Islet precursor cell (in vitro differentiated cells): ENCODE data around the gene CDC123.
"Not testable (repeated sequence)": the region's sequence is repeated elsewhere in the genome, so short reads cannot be mapped to it uniquely, and the experiment has no call there.

Source experiments
- DNase-seq: peaks from one replicate; pipeline ENCODE4 v3.0.0-alpha.2; 2018

Gene CDC123

GRCh38 chr10:12193193-12193592 is 2.8 kb upstream of the CDC123 start:
- no peak for DNase-seq

- no peak for DNase-seq
These were observed 1.2 kb upstream of the CDC123 start for GRCh38 chr10:12194752-12195271.

- no peak for DNase-seq
These were observed 746 bp upstream of the CDC123 start for GRCh38 chr10:12195281-12195602.

GRCh38 chr10:12196531-12197211 is 683 bp downstream of the CDC123 start:
- DNase-seq, result no peak

GRCh38 chr10:12198156-12198555 is 2.2 kb downstream of the CDC123 start:
- DNase-seq, result no peak

- DNase-seq, result no peak
These were observed 4.9 kb downstream of the CDC123 start for GRCh38 chr10:12200850-12201249.

- no peak for DNase-seq
These were observed 5.6 kb downstream of the CDC123 start for GRCh38 chr10:12201543-12201942.

DNA sequence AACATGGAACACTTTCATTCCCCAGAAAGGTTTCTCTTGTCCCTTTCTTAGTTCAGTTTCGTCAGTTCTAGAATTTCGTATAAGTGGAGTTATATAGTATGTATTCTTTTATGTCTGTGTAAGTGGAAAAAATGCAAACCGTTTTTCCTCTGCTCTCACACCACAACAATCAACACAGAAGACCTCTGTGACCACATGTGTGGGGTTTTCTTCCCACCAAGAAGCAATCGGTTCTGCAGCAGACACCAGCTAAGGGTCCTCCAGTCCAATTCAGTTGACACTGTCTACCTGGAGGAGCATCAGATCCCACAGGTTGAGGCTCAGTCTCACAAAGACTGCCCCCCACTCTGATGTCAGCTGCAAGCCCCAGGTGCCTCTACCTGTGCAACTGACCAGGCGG is 6.2 kb downstream of the CDC123 start:
- no peak for DNase-seq

DNA sequence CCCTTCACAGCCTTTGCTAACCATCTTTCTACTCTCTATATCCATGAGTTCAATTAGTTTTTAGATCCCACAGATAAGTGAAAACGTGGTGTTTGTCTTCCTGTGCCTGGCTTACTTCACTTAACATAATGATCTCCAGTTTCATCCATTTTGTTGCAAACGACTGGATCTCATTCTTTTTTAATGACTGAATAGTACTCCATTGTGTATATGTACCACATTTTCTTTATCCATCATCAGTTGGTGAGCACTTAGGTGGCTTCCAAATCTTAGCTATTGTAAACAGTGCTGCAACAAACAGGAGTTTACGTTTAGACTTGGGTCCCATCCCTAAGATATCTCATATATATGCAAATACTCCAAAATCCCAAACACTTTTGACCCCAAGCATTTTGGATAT is 9.1 kb downstream of the CDC123 start:
- DNase-seq, result no peak

DNA sequence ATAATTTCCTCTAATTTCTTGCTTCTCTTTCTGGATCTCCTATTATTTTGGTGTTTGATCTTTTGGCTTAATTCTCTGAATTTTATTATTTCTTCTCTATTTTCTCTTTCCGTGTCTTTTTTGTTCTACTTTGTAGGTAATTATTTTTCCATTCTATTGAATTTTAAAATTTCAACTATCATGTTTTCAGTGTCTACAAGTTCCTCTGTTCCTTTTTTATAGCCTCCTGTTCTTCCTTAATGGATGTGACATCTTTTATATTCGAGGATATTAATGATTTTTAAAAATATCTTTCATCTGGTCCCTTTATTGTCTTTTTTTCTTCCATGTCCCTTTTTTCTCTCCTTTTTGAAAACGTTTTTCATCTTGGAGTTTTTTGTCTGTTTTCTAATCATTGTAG is 11.1 kb downstream of the CDC123 start:
- DNase-seq, result no peak

- DNase-seq, result no peak
These were observed 12.5 kb downstream of the CDC123 start for GRCh38 chr10:12208460-12208859.

DNA sequence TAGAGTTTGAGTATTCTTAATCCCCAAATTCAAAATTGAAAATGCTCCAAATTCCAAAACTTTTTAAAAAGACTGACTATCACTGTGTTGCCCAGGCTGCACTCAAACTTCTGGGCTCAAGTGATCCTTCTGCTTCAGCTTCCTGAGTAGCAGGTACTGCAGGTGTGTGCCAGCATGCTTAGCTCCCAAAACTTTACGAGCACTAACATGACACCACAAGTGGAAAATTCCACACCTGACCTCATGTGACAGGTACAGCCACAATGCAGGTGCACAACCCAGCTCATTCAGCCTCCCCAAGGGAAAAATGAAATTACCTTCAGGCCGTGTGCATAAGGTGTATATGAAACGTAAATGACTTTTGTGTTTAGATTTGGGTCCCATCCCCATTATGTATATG is 16.5 kb downstream of the CDC123 start:
- DNase-seq, result no peak

- DNase-seq, result no peak
These were observed 17.6 kb downstream of the CDC123 start for GRCh38 chr10:12213621-12214020.

DNA sequence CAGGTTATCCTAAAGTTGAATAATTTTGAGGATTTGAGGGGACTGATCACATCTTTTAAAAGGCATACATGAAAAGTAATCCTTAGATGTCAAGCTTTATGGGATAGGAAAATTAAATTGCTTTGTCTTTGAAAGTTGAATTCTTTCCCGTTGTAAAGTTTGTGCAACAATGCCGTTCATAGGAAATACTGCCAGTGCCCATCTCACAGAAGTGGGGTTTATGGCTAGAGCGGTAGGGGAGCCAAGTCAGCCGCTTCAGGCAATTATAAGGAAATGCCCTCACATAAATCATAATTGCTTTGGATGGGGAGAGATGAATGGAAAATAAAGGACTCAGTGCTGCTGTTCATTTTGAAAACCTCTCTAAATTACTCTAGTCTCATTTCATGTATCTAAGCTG is 18.1 kb downstream of the CDC123 start:
- DNase-seq, result no peak

DNA sequence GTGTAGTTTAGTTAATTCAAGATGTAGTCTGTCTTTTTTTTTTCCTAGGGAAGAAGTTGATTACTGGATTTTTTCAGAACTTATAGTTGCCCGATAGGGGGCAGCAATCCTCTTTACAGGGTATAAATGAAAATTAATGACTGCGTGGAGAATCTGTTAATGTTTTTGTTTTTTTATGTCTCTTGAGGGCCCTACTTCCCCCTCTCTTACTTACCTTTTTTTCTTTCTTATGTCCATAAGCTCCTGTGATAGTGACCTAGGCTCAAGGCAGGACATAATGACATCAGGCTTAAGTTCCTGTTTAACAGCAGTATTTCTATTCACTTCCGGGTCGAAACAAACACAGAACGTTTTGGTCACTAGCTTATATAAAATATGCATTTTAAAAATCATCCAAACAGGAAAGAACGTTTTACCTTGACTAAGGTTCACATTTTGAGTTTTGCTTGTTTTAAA is 18.8 kb downstream of the CDC123 start:
- no peak for DNase-seq

DNA sequence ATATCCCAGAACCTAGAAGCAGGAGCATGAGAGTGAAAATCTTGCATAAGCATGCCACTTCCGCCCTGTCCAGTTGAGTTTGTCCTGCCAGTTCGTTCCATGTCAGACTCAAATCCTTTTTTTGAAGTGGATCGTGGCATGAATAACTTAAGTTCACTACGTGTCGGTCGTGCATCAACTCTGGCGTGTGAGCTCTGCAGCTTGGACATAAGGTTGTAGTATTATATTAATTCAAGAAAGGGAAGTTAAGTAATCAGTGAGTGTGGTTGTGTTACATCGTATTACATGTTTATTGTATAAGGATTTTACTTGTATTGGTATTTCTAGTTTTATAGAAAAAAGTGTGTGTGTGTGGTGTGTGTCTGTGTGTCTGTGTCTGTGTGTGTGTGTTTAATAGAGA is 23.0 kb downstream of the CDC123 start:
- DNase-seq, result no peak

DNA sequence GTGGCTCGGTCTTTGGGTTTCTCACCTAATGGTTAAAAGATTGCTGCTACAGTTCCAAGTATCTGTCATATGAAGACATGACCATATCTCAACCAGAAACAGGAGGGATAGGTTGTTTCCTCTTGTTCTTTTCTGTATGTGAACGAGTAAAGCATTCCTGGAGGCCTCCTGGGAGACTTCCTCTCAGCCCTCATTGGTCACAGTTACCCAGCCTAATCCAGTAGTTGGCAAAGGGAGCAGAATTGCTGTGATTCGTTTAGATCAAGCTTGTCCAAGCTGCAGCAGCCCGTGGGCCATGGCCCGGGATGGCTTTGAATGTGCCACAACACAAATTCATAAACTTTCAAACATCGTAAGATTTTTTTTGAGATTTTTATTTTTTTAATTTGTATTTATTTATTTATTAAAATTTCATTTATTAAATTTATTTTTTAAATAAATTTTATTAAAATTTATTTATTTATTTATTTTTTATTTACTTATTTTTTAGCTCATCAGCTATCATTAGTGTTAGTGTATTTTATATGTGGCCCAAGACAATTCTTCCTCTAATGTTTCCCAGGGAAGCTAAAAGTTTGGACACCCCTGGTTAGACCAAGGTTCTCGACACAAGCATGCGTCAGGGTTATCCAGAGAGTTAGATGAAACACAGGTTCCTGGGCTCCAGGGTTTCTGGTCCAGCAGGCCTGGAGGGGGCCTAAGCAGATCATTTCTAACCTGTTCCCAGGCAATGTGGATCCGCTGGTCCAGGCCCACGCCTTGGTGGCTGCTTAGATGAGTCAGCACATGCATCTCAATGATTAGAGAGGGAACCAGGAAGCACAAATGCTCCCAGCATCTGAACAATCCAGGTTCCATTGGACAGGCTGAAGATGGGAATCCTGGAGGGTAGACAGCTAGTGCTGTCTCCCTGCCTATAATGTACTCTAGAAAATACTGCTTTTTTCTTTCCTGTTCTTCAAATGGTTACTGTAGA is 25.6 kb downstream of the CDC123 start:
- DNase-seq, result peak; percentile 70

- DNase-seq, result no peak
These were observed 29.5 kb downstream of the CDC123 start for GRCh38 chr10:12225444-12225843.

DNA sequence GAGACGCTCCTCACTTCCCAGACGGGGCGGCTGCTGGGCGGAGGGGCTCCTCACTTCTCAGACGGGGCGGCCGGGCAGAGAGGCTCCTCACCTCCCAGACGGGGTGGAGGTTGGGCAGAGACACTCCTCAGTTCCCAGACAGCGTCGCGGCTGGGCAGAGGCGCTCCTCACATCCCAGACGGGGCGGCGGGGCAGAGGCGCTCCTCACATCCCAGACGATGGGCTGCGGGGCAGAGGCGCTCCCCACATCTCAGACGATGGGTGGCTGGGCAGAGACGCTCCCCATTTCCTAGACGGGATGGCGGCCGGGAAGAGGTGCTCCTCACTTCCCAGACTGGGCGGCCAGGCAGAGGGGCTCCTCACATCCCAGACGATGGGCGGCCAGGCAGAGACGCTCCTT is 30.4 kb downstream of the CDC123 start:
- not testable (repeated sequence) for DNase-seq

DNA sequence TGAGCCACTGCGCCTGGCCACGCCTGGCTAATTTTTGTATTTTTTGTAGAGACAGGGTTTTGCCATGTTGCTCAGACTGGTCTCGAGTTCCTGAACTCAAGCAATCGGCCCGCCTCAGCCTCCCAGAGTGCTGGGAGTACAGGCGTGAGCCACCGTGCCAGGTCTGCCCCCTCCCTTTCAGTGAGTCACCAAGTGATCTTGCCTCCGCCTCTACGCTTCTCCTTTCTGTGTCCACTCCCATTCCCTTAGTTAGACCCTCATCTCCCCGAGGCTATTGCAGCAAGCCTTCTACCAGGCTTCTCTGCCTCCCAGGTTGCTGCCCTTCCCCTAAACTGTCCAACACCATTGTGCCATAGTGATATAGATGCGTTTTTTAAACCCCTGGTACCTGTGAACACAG is 32.9 kb downstream of the CDC123 start:
- no peak for DNase-seq

- not testable (repeated sequence) for DNase-seq
These were observed 38.7 kb downstream of the CDC123 start for GRCh38 chr10:12234687-12235086.

- DNase-seq, result no peak
These were observed 39.2 kb downstream of the CDC123 start for GRCh38 chr10:12235116-12235694.

- DNase-seq, result no peak
These were observed 39.8 kb downstream of the CDC123 start for GRCh38 chr10:12235796-12236195.
